Inflammatory macrophage (primary cell): ENCODE measurements around the gene CD300LF.

Experiments used
- DNase-seq, 2 donors: peaks; one replicate each; pipeline ENCODE4 v3.0.0-alpha.2; 2020 to 2022
- total RNA-seq, 18 experiments: gene quantifications; one replicate each; lab custom pipeline; 2026; ENCODE audit warnings: mixed read lengths in 6 of 18, inconsistent platforms in 2 of 18; lab: John Stamatoyannopoulos, UW

CD300LF gene
- total RNA-seq = 25.8 to 218 (median 135) reads per million in 18 experiments

DNA sequence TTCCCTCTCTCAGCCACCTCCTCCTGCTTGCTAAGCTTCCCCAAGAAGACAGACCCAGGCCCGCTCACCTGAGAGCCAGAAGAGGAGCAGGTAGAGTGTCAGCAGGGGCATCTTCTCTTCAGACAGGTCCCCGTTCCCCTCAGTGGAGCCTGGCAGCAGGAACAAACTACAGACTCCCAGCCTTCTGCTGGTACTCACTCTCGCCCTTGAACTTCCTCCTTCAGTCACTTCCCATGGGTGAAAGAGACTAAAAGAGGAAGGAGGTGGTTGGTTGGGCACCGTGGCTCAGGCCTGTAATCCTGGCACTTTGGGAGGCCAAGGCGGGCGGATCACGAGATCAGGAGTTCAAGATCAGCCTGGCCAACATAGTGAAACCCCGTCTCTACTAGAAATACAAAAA, at the start of gene CD300LF:
TSS of gene CD300LF (minus strand) at position 168 of the 400 bp plus-strand sequence. CDS start at position 111, 57 bp downstream.
- peak; percentile 89 to 91 for DNase-seq

DNA sequence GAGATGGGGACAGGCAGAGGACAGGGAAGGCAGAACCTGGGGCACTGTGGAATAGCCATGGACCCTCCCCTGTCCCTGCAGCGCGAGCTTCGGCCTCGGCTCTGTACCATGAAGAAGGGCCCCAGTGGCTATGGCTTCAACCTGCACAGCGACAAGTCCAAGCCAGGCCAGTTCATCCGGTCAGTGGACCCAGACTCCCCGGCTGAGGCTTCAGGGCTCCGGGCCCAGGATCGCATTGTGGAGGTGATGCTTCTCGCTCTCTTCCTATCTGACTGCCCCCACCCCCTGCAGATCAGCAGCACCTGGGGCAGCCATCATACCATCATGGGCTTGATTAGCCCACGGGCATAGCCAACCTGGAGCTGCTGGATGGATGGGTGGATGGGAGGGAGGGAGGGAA, 49.2 kb upstream of the CD300LF start:
- no peak for DNase-seq

DNA sequence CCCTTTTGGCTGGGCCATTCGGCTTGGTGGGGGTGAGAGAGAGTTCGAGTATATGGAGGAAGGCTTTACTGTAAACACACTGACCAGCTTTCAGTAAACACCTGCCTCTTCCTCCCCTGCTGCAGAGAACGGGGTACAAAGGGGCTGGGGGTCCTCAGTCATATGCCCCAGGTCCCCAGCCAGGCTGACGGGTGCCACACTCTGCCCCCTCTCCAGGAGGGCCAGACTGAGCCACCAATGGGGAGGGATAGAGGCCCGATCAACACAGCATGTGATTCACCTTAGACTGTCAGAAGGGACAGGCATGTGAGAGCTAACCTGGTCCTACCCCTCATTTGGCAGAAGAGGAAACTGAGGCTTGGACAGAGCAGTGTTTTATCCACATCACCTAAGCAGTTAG, 48.7 kb upstream of the CD300LF start:
- no peak for DNase-seq

DNA sequence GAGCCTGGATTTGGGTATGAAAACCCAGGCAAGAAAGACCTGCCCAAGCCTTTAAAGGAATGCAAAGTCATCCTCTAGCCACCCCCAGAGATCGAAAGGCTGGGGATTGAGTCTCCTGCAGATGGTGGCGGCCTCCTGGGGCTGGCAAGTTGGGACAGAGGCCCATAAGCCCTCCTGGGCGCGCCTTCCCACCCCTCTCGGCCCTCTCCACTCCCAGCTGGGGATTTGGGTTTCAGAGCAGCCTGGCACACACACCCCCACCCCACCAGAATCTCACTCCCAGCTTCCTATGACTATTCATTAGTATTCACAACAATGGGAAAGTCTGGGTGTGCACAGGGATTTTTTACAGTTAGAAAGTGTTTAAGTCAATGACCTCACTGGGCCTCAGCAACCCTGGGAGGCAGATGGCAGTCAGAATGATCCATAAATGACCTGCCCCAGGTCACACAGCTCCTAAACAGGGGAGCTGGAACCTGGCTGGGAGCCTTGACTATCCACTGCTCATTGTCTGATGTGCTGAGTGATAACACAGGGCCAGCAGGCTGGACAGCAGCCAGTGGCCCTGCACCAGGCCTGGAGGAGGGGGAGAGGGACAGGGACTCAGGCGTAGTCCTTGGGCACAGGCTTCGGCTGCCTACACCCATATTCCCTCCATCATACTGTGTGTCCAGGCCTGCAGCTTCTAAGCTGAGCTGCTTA, 47.8 kb upstream of the CD300LF start:
- DNase-seq = no peak

DNA sequence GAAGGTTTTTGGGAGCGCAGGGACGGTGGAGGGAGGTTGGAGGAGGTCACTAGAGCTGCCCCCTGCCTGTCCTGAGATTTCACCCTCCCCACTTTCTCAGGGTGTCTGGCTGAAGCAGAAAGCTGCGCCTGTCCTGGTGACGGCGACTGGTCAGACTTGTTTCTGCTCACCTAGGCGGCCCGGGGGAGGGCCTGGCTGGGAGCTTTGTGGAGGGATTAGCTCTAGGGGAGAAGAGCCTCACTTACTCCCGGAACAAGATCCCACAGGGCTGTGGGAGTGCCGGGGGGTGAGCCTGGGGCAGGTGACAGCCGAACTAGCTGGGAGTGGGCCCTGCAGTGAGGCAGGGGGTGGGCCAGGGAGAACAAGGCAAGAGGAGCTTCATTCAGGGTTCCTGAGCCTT, 47.2 kb upstream of the CD300LF start:
- DNase-seq = no peak

DNA sequence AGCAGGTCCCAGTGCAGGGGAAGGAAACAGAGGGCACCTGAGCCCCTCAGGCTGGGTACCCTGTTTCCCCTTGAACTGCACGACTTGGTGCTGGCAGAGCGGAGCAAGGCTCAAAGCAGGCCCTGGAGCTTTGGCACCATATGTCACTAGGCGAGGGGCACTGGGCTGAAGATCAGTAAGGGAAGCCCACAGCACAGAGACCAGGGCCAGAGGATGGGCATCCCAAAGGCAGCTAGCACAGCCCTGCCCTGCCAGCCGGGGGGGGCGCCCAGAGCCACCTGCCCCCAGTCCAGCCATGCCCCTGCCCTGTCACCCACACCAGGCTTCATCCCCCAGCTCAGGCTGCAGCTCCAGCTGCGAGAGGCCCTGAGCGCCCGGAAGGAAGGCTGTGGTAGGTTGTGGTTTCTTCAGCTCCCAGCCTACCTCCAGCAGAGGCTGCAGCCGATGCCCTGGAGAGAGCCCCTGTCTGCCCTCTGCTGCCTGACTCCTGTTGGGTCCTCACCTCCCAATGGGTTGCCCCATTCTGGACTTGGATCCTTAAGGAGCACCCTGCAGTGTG, 46.6 kb upstream of the CD300LF start:
- no peak for DNase-seq

DNA sequence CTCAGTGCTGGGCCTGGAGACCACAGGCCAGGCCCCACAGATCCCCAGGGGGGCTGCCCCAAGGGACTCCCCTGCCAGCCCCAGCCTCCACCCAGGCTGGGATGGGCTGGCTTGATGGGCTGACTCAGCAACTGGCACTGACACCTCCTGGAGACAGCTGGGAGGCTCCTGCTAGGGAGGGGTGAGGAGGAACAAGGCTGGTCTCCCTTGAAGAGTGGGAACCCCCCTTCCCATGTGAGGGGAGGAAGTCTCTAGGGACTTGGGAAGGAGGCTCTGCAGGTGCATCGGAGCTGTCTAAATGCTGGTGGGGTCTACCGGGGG, 46.1 kb upstream of the CD300LF start:
- DNase-seq = no peak

DNA sequence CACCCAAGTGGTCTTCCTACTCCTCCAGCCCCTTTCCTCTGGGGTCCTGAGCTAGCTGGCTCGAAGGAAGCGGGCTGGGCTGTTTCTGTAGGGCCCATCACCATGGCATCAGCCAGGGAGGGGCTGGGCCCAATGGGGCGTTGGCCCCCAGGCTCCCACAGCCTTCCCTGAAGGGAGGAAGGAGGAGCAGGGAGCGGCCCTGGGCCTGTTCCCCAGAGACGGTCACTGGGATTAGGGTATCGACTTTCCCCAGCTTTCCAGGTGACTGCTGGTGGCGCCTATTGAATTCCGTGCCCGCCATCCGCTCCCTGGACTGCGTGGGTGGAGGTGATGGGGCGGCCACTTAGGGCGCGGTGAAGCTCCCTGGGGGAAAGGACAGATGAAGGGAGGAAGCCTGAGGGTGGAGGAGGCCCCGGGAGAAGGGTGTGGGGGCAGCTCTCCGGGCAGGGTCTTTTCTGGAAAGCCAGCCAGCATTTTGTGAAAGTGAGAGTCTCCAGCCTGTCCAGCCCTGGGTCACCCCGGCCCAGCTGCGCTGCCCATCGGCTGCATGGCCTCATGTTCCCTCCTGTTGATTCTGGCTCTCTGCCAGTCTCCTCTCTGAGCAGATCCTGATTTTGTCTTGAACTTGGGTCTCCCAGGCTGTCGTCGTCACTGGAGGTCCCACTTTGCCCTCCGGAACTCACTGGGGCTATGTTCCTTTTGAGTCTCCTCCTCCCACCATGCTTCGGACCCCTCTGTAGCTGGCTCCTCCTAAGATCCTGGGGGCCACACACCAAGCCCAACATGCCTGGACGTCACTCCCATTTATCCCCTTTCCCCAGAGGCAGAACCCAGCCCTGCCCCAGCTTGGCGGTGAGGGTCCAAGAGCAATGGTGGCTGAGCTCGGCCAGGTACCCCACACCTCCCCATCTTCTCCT, 45.5 kb upstream of the CD300LF start:
- peak in 1 of 2 donors; percentile 28 for DNase-seq

DNA sequence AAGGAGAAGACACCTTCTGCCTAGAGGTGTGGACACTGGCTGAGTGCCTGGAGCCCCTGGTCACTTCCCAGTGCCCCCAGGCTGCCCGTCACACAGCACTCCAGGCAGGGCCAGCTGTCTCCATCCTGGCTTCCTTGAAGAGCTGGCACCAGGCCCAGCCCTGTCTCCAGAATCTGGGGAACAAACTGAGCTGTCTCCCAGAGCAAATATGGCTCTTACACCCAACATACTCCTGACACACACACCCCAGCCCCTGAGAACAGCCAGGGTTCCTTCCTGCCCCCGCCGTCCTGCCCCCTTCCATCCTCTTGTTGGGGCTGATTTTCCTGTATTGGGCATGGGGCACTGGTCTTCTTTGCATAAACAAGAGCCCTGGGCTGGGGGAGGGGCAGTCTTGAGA, 44.8 kb upstream of the CD300LF start:
- no peak for DNase-seq

DNA sequence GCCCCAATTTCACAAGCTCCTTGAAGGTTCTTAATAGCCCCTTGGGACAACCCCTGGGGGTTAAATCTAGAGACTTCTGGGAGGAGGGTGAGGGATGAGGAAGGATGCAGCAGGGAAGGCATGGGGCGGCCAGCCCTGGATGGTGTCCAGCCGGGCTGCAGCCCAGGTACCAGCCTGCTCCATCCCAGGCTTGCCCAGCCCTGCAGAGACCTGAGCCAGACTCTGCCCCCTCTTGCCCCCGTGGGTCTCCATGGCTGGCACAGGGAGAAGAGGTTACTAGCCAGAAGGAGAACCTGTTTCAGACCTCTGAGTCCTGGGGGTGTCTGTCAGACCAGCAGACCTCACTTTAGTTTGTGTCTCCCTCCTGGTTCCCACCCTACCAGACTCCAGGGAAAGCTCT, 44.2 kb upstream of the CD300LF start:
- no peak for DNase-seq

DNA sequence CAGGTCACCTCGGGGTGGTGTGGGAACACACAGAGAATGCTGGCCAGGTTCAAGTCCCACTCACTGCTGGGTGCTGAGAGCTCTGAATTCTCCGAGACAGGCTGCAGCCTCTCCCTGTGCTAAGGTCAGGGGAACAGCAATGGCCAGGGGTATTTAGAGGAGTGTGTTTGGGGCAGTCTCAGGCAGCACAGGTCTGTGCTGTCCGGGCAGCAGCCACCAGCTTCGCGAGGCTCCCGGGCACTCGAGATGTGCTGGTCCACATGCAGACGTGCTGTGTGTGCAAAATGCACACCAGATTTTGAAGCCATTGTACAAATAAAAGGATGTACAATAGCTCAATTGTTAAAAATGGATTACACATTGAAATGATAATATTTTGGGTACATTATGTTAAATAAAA, 42.8 kb upstream of the CD300LF start:
- no peak for DNase-seq

DNA sequence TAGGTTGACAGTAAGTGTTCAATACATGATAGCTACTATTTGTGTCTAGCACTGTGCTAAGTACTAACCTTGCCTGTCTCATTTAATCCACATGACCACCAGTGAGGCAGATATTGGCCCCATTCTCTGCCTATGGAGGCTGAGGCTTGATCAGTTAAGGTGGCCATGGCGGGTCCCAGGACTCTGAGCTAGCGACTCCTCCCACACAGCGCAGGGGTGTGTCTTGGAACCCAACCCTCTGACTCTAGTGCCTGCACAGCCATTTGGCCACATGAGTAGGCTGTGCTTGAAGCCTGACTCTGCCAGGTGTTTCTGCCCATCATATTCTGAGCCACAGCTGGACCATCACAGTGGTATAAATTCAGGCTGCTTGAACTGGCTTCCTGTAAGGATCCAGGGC, 42.1 kb upstream of the CD300LF start:
- no peak for DNase-seq

DNA sequence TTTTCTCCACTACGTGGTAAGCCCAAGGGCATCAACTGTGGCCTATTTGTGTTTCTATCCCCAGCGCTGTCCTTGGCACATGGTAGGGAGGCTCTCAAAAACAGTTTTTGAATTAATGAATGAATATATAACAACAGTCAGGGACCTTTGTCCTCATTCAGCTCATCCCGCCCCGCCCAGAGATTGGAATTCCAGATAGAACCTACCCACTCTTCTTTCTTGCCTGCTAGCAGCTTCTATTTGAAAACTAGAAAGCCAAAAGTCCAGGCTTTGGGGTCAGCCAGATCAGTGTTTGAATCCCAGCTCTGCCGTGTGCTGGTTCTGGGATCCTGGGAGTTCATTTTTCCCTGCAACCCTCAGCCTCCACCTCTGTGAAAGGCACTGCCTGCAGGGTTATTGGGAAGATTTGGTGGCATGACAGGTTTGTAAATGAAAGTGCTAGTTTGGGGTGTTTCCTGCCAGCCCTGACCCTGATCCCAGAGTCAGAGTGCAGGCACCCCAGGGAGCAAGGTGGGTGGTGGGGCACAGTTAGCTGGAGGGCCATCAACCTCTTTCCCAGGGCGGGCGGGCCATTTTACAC, 40.2 kb upstream of the CD300LF start:
- DNase-seq = no peak

DNA sequence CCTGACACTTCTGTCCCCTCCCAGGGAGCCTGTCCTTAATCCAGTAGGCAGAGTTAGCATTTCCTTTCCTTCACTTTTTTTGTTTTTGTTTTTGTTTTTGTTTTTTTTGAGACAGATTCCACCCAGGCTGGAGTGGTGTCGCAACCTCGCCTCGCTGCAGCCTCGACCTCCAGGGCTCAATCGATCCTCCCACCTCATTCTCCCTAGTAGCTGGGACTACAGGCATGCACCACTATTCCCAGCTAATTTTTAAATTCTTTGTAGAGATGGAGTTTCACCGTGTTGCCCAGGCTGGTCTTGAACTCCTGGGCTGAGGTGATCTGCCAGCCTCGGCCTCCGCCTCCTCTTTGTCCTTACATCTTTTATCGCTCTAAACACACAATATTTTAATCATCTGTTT, 39.7 kb upstream of the CD300LF start:
- DNase-seq = no peak

DNA sequence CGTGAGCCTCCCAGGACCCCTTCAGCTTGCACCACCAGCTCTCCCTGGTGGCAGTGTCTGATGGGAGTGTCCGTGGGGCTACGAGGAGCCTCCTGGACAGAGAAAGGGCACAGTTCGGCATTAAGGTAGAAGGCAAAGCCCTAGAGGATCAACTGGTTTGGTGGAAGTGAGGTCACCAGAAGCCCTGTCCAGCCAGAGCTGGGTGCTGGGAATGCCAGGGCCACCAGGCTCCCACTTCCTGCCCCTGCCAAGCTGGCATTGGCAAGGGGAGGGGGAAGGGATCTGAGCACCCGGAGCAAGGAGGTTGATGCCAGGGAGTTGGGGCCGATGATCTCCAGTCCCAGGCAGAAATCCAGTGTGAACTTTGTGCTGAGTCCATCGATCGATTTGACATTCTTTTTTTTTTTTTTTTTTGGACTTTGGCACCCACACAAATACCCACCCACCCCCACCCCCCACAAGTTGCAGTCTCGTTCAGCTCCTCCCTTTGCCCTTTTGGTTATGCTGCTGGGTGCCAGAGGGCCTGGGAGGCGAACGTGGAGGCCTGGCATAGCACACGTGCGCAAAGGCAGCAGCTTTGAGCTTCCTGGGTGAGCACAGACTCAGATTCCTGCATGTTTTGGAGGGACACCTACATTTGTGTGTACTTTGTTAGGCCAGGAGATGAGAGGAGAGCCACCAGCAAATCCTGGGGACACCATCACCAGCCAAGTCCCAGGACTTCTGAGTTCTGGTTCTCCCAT, 37.8 kb upstream of the CD300LF start:
- no peak for DNase-seq

DNA sequence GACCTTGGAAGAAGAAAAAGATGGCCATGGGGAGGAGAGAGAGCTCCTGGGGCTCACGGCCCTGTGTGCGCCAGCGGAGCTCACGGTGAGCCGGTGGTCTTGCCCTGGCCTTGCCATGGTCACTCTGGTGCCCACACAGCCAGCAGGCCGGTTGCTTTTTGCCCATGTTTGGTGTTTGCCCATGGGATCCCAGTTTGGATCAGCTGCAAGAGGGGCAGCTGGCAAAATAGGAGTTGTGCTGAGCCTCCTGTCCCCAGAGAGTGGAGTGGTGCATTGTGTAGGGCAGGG, 37.3 kb upstream of the CD300LF start:
- DNase-seq = no peak

DNA sequence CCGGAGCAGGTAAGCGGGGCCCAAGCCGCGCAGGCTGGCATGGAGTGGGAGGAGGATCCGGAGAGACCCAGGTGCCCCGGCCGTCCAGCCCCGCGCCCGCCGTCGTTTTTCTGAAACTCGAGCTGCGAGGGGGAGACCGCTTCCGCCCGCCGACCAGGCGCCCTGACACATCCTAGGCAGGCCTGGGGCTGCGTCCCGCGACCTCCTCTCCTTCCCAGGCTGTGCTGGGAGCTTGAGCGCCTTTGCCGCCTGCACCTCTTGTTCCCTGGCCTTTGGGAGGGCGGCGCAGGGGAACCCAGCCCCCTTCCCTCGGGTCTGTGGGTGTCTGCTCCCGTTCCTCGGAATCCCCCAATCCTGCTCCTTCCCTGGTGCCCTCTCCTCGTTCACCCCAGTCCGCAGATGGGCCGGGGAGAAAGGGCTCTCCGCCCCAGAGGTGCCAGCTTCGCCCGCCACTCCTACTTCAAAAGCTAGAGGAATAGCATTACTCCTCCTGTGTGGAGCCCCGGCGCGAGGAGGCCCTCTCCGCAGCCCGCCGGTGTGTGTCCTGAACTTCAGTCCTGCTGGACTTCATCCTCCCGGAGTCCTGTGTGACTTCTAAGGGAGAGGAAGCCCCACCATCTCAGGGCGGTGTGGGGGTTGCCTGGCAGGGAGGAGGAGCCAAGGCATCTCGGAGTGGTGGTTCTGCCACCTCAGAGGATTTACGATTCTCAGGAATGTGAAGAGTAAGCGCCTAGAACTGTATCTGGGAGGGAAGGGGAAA, 36.7 kb upstream of the CD300LF start:
- no peak for DNase-seq

DNA sequence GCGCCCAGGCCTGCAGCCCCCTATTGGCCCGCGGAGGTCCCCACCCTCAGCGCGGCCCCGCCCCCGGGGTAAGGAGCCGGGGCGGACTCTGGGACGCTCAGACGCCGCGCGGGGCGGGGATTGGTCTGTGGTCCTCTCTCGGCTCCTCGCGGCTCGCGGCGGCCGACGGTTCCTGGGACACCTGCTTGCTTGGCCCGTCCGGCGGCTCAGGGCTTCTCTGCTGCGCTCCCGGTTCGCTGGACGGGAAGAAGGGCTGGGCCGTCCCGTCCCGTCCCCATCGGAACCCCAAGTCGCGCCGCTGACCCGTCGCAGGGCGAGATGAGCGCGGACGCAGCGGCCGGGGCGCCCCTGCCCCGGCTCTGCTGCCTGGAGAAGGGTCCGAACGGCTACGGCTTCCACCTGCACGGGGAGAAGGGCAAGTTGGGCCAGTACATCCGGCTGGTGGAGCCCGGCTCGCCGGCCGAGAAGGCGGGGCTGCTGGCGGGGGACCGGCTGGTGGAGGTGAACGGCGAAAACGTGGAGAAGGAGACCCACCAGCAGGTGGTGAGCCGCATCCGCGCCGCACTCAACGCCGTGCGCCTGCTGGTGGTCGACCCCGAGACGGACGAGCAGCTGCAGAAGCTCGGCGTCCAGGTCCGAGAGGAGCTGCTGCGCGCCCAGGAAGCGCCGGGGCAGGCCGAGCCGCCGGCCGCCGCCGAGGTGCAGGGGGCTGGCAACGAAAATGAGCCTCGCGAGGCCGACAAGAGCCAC, 36.0 kb upstream of the CD300LF start, which contains the start of gene NHERF1:
TSS of gene NHERF1 (plus strand) at position 100 of the 750 bp plus-strand sequence. CDS start at position 319, 219 bp downstream.
- DNase-seq = peak; percentile 94 to 97

DNA sequence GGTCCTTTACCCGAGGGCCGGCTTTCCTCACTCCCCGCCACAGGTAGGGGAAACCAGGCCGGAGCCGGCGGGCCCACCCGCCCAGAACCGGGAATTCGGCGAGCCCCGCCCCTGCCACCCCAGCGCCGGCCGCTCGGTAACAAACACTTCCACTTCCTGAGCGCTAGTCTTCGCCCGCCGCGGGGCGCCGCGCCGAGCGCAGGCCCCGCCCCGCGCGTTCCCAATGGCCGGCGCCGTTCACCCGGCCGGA, 35.5 kb upstream of the CD300LF start:
- no peak for DNase-seq

DNA sequence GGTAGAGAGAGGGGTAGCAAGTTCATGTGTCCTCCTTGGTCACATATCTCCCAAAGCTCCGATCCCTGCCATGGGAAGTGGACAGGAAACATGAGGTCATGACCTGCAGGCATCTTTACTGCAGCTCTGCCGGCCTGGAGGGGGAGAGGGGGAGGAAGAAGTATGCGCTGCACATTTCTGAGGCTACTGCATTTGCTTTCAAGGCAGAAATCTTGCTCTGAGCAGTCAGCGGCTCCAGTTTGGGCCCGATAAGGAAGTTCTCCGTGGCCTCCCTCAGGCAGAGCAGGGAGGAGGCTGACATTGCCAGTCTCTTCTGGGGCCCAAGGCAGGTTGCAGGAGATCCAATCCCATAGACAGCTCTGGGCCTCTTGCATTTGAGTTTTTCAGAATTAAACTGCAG, 34.2 kb upstream of the CD300LF start:
- DNase-seq = peak; percentile 72 to 78

DNA sequence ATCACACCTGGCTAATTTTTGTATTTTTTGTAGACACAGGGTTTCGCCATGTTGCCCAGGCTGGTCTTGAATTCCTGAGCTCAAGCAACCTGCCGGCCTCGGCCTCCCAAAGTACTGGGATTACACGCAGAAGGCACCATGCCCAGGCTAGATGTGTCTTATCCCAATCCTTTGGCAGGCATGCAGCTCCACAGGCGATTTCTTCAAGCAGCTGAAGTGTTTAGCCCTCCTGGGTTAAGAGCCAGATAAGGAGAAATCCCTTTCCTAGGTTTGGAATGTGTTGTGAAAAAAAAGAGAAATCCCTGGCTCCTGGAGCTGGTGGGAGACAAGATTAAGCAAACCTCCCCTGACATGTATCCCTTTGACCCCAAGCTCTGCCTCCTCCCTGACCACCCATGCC, 33.7 kb upstream of the CD300LF start:
- DNase-seq = no peak
